HepG2 (cell line): ENCODE data around the gene UBQLN4. TPM values are rescaled to one million over a fixed set of nuclear protein-coding genes. Genes with fewer than 3 reads are reported as not detected.

Experiments used
- ARID2 ChIP-seq: sonication (generic); formaldehyde crosslinking; IDR thresholded peaks from 2 replicates; pipeline ENCODE4 v1.8.1; 2022; ENCODE audit warnings: mild to moderate bottlenecking, missing genetic modification reagents, borderline replicate concordance
- ATAD3A ChIP-seq: sonication (generic); formaldehyde crosslinking; IDR thresholded peaks from 2 replicates; pipeline ENCODE4 v1.4.0; 2020; ENCODE audit warnings: missing genetic modification reagents
- ELF4 ChIP-seq: sonication (generic); formaldehyde crosslinking; IDR thresholded peaks from 2 replicates; pipeline ENCODE4 v1.5.0; 2020; ENCODE audit warnings: missing genetic modification reagents, mild to moderate bottlenecking, moderate library complexity, borderline replicate concordance
- EP300 ChIP-seq, 3 experiments: sonication (generic) in 1 of 3; formaldehyde crosslinking in 1 of 3; IDR thresholded peaks; 2 replicates each; pipeline versions ENCODE4 v1.5.1 to v1.6.1; 2011 to 2020; ENCODE audit warnings: low read depth in 2 of 3, low read length in 2 of 3, borderline replicate concordance in 1 of 3, improper control_type of control experiment in 1 of 3, mild to moderate bottlenecking in 1 of 3, missing genetic modification reagents in 1 of 3, moderate library complexity in 1 of 3
- ERF ChIP-seq: IDR thresholded peaks from 2 replicates; pipeline ENCODE4 v1.6.1; 2018; ENCODE audit warnings: missing biosample characterization, missing genetic modification reagents
- FOXP1 ChIP-seq, 2 experiments: fragments of 450-650 bp in 1 of 2; IDR thresholded peaks; 2 replicates each; pipeline ENCODE4 v1.6.1; 2017 to 2018; ENCODE audit warnings: antibody characterized with exemption in 1 of 2
- JUND ChIP-seq: sonication (generic); formaldehyde crosslinking; IDR thresholded peaks from 2 replicates; pipeline ENCODE4 v1.8.0; 2022; ENCODE audit warnings: mild to moderate bottlenecking, missing genetic modification reagents
- LCORL ChIP-seq, 2 experiments: fragments of 450-650 bp in 1 of 2; sonication (generic) in 1 of 2; formaldehyde crosslinking in 1 of 2; IDR thresholded peaks; 2 replicates each; pipeline versions ENCODE4 v1.5.0 to v1.6.1; 2017 to 2020; ENCODE audit warnings: antibody characterized with exemption in 1 of 2, missing genetic modification reagents in 1 of 2
- NAIF1 ChIP-seq: sonication (generic); formaldehyde crosslinking; IDR thresholded peaks from 2 replicates; pipeline ENCODE4 v1.5.0; 2020; ENCODE audit warnings: mild to moderate bottlenecking, missing genetic modification reagents, borderline replicate concordance
- POLR2G ChIP-seq: fragments of 200-400 bp; formaldehyde crosslinking; IDR thresholded peaks from 2 replicates; pipeline ENCODE4 v1.6.1; 2018; ENCODE audit warnings: mild to moderate bottlenecking, low read depth, low read length, moderate library complexity
- TCF7L2 ChIP-seq: IDR thresholded peaks from 2 replicates; pipeline ENCODE4 v1.6.1; 2011; ENCODE audit warnings: mild to moderate bottlenecking, low read depth, low read length, moderate library complexity
- ZNF446 ChIP-seq: sonication (generic); formaldehyde crosslinking; IDR thresholded peaks from 2 replicates; pipeline ENCODE4 v1.5.0; 2020; ENCODE audit warnings: mild to moderate bottlenecking, missing genetic modification reagents
- ZNF501 ChIP-seq: sonication (generic); formaldehyde crosslinking; IDR thresholded peaks from 2 replicates; pipeline ENCODE4 v1.5.1; 2020; ENCODE audit warnings: mild to moderate bottlenecking, moderate library complexity, missing genetic modification reagents
- ZNF891 ChIP-seq: sonication (generic); formaldehyde crosslinking; IDR thresholded peaks from 2 replicates; pipeline ENCODE4 v1.5.0; 2020; ENCODE audit warnings: mild to moderate bottlenecking, missing genetic modification reagents
- ZSCAN9 ChIP-seq: IDR thresholded peaks from 2 replicates; pipeline ENCODE4 v1.6.1; 2016; ENCODE audit warnings: borderline replicate concordance
- polyA plus RNA-seq, 8 experiments: library from polyadenylated mRNA; depleted of rRNA in 3 of 8; stranded (reverse) in 7 of 8; unstranded in 1 of 8; fragments of >200 nt; fragmentation: Illumina TruSeq in 4 of 8; extraction: Trizol in 4 of 8; gene quantifications; 2 replicates each; pipeline versions ENCODE4 v1.2.1 to v1.2.3, GENCODE V29; 2011 to 2016; ENCODE audit warnings: low read depth in 4 of 8, missing spikeins in 1 of 8, mixed read lengths in 1 of 8; ENCODE audit not compliant: insufficient read depth in 1 of 8
- total RNA-seq, 5 experiments: library from RNA; depleted of rRNA; stranded (reverse); fragments of >200 nt; fragmentation: Illumina TruSeq; extraction: Trizol; gene quantifications; 2 replicates each; pipeline ENCODE4 v1.2.3, GENCODE V29; 2016; ENCODE audit warnings: low read depth in 1 of 5
- TF ChIP-seq, protein P1 (sequence below): IDR thresholded peaks from 2 replicates; pipeline ENCODE4 v1.4.0; 2020; ENCODE audit warnings: mild to moderate bottlenecking, missing genetic modification reagents
- TF ChIP-seq, protein P2 (sequence below): sonication (generic); formaldehyde crosslinking; IDR thresholded peaks from 2 replicates; pipeline ENCODE4 v1.5.1; 2020; ENCODE audit warnings: mild to moderate bottlenecking, missing genetic modification reagents, moderate library complexity
- TF ChIP-seq, protein P3 (sequence below): sonication (generic); formaldehyde crosslinking; IDR thresholded peaks from 2 replicates; pipeline ENCODE4 v1.8.0; 2023; ENCODE audit warnings: mild to moderate bottlenecking, missing genetic modification reagents

The UBQLN4 gene
- total and polyA plus RNA-seq, 2 of the 13 experiments (the other 11 are each of a cell fraction or from before 2014, with no cell fraction given): 31.5 to 39.8 TPM

DNA sequence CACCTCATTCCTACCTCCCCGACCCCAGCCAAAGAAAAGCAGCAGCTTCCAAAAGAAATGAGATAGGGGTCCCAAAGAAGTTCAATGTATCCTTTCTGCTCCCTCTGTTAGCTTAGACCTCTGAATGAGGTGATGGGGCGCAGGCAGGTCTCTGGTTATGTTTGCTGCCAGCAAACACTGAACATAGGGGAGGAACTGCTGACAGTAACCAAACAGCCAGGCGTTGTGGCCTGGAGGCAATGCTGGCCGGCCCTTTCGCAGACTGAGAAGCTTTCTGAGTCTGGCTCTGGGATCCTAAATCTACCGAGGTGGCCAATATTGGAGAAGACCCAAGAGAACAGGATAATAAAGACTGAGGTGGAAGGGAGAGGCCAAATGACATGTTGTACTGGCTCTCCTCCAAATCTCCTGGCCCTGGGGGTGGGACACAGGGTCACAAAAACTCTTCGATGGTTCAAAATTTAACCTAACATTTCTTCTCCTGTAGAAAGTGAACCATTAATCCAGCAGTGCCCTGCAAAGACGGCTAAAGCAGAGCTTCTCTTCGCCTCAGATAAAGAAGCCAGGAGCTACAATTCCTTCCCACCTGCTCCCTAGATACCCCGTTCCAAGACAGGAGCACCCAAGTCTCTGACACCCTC, 52.5 kb downstream of the UBQLN4 start (continued):
- TF ChIP-seq, protein P1, sequence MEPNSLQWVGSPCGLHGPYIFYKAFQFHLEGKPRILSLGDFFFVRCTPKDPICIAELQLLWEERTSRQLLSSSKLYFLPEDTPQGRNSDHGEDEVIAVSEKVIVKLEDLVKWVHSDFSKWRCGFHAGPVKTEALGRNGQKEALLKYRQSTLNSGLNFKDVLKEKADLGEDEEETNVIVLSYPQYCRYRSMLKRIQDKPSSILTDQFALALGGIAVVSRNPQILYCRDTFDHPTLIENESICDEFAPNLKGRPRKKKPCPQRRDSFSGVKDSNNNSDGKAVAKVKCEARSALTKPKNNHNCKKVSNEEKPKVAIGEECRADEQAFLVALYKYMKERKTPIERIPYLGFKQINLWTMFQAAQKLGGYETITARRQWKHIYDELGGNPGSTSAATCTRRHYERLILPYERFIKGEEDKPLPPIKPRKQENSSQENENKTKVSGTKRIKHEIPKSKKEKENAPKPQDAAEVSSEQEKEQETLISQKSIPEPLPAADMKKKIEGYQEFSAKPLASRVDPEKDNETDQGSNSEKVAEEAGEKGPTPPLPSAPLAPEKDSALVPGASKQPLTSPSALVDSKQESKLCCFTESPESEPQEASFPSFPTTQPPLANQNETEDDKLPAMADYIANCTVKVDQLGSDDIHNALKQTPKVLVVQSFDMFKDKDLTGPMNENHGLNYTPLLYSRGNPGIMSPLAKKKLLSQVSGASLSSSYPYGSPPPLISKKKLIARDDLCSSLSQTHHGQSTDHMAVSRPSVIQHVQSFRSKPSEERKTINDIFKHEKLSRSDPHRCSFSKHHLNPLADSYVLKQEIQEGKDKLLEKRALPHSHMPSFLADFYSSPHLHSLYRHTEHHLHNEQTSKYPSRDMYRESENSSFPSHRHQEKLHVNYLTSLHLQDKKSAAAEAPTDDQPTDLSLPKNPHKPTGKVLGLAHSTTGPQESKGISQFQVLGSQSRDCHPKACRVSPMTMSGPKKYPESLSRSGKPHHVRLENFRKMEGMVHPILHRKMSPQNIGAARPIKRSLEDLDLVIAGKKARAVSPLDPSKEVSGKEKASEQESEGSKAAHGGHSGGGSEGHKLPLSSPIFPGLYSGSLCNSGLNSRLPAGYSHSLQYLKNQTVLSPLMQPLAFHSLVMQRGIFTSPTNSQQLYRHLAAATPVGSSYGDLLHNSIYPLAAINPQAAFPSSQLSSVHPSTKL: peak; percentile 29; the same call in 1 of the 2 replicates
- TF ChIP-seq, protein P2, sequence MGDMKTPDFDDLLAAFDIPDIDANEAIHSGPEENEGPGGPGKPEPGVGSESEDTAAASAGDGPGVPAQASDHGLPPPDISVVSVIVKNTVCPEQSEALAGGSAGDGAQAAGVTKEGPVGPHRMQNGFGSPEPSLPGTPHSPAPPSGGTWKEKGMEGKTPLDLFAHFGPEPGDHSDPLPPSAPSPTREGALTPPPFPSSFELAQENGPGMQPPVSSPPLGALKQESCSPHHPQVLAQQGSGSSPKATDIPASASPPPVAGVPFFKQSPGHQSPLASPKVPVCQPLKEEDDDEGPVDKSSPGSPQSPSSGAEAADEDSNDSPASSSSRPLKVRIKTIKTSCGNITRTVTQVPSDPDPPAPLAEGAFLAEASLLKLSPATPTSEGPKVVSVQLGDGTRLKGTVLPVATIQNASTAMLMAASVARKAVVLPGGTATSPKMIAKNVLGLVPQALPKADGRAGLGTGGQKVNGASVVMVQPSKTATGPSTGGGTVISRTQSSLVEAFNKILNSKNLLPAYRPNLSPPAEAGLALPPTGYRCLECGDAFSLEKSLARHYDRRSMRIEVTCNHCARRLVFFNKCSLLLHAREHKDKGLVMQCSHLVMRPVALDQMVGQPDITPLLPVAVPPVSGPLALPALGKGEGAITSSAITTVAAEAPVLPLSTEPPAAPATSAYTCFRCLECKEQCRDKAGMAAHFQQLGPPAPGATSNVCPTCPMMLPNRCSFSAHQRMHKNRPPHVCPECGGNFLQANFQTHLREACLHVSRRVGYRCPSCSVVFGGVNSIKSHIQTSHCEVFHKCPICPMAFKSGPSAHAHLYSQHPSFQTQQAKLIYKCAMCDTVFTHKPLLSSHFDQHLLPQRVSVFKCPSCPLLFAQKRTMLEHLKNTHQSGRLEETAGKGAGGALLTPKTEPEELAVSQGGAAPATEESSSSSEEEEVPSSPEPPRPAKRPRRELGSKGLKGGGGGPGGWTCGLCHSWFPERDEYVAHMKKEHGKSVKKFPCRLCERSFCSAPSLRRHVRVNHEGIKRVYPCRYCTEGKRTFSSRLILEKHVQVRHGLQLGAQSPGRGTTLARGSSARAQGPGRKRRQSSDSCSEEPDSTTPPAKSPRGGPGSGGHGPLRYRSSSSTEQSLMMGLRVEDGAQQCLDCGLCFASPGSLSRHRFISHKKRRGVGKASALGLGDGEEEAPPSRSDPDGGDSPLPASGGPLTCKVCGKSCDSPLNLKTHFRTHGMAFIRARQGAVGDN (CRISPR knock-in tag): peak; percentile 22; the same call in 1 of the 2 replicates
- no peak for TF ChIP-seq JUND (CRISPR knock-in tag)
- peak; percentile 9; the same call in 1 of the 2 replicates for TF ChIP-seq ERF (CRISPR knock-in tag)
- TF ChIP-seq ATAD3A (CRISPR knock-in tag): no peak
- 0 out of 2 replicates have a peak, but pooled peaks have one; percentile 29 for TF ChIP-seq POLR2G
- no peak for TF ChIP-seq TCF7L2
- peak in 1 of 2 experiments; percentile 37; a peak in 1 of 4 replicates for TF ChIP-seq EP300 (IDR thresholded peaks at IDR 0.05; ENCODE audit: low read depth in 2 of 2, low read length in 2 of 2)
- no peak for TF ChIP-seq EP300 (CRISPR knock-in tag; IDR thresholded peaks at IDR 0.05; ENCODE audit: borderline replicate concordance)
- TF ChIP-seq ELF4: no peak
- TF ChIP-seq ZNF446 (CRISPR knock-in tag): no peak
- no peak for TF ChIP-seq ARID2
- TF ChIP-seq, protein P3, sequence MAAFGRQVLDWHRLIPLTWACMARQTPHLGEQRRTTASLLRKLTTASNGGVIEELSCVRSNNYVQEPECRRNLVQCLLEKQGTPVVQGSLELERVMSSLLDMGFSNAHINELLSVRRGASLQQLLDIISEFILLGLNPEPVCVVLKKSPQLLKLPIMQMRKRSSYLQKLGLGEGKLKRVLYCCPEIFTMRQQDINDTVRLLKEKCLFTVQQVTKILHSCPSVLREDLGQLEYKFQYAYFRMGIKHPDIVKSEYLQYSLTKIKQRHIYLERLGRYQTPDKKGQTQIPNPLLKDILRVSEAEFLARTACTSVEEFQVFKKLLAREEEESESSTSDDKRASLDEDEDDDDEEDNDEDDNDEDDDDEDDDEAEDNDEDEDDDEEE (CRISPR knock-in tag): no peak
- TF ChIP-seq ZNF501 (CRISPR knock-in tag): no peak; the same call in 1 of the 2 replicates
- TF ChIP-seq NAIF1 (CRISPR knock-in tag): no peak
- TF ChIP-seq ZSCAN9 (CRISPR knock-in tag): peak; percentile 83; the same call in 1 of the 2 replicates
- no peak for TF ChIP-seq ZNF891 (CRISPR knock-in tag)
- TF ChIP-seq LCORL (IDR thresholded peaks at IDR 0.05): no peak
- peak; percentile 82 for TF ChIP-seq LCORL (CRISPR knock-in tag; IDR thresholded peaks at IDR 0.05)
- TF ChIP-seq FOXP1 (IDR thresholded peaks at IDR 0.05): no peak
- 0 out of 2 replicates have a peak, but pooled peaks have one; percentile 4 for TF ChIP-seq FOXP1 (CRISPR knock-in tag; IDR thresholded peaks at IDR 0.05)
